Stimulated activated CD4-positive, alpha-beta T cell treated with anti-CD3 and anti-CD28 coated beads, Interleukin-1b, Interleukin-23, amount 100 ng/mL, for 4 hours (primary cell): ENCODE data around the gene GMCL2.

ENCODE experiments used
- DNase-seq, 2 donors: peaks; one replicate each; pipeline ENCODE4 v3.0.0-alpha.2; 2020; ENCODE audit warnings: low read depth in 2 of 2

Gene GMCL2

GRCh38 chr5:178222292-178222691 lies 35.1 kb upstream of the GMCL2 start:
- DNase-seq: no peak

DNA sequence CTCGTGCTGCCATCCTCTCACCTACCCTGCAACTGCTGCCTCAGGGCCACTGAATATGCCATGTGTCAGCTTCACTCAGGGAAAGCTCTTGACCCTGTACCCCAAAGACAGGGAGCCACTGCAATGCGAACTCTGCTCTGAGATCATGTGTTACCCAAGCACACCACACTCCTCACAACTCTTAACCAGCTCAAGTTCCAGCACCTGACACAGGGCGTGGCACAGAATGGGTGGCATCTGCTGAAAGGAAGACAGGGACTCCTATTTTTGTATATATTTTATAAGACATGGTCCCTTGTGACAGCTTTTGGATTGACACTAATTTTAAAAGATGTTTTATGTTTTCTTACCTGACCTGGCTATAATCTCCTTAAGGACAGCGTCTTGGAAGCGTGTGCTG lies 34.7 kb upstream of the GMCL2 start:
- DNase-seq: no peak

GRCh38 chr5:178221282-178221681 lies 34.1 kb upstream of the GMCL2 start:
- DNase-seq: no peak

DNA sequence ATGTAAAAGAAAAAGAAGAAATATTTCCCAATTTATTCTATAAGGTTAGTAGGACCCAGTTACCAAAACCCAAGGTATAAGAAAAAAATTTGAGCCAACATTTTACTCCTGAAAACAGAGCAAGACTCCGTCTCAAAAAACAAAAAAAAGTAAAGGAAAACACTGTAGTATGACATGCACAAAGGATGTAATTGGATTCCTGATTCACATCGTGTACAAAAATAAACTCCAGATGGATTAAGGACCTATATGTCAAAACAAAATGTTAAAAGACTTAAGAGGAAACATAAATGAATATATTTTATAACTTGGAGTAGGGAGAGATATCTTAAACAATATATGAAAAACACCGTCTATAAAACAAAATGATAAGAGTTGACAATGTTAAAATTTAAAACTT lies 31.7 kb upstream of the GMCL2 start:
- DNase-seq: no peak

- DNase-seq: no peak
These were observed 31.1 kb upstream of the GMCL2 start for GRCh38 chr5:178218237-178218776.

- no peak for DNase-seq
These were observed 29.6 kb upstream of the GMCL2 start for GRCh38 chr5:178216779-178217178.

- no peak for DNase-seq
These were observed 28.9 kb upstream of the GMCL2 start for GRCh38 chr5:178216088-178216534.

DNA sequence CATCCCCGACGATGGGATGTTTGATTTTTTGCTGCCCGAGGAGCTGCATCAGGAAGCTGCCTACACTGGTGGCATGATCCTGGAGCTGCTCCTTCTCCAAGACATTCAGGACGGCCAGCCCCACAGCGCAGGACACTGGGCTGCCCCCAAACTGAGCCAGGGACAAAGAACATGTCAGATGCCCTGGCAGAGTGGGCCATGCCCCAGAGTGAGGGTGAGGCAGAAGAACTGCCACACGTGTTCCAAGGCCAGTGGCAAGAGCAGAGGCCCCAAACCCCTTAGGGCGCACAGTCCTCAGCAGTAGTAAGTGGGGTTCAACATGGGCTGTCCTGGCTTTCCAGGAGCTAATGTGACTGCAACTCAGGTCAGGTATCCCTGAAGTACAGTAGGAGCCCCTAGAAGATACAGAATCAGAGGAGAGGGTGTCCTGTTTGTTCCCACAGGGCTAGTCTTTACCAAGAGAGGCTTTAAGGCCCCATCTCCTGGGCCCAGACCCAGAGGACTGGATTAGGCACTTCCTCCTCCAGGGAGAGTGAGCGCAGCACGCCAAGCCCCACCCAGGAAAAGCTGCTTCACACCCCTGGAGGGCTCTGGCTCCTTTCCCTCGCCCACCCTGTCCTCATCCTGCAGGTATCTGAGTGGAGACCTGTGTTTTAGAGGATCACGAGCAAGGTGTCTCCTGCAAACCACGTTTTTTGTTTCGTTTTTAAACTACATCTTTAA lies 28.3 kb upstream of the GMCL2 start:
- DNase-seq: no peak

DNA sequence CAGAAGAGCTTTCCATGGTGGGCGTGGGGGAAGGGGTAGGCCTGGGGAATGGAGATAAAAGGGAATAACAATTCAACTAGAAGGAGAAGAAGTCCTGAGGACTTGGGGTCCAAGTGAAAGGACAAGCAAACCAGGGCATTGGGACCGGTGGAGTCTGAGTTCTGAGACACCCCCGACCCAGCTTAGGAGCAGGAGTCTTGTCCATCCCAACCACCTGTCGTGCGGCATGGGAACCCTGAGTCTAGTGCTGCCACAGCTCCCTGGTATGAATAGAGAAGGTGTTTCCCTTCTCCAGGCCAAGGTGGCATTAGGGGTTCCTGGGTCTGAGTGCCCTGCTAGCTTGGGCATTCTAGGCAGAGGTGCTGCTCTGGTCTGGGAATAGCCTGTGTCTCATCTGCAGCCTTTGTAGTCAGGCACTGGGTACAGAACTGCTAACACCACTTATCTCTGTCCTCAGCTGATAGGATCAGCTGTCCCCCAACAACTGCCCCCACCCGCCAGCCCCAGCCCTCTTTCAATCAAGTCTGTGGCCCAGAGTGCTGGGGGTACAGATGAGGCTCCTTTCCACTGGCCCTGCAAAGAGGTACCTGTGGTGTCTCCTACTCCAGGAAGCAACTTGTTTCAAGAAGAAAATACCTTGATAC lies 27.1 kb upstream of the GMCL2 start:
- DNase-seq: no peak

- DNase-seq: no peak
These were observed 26.6 kb upstream of the GMCL2 start for GRCh38 chr5:178213748-178214151.

DNA sequence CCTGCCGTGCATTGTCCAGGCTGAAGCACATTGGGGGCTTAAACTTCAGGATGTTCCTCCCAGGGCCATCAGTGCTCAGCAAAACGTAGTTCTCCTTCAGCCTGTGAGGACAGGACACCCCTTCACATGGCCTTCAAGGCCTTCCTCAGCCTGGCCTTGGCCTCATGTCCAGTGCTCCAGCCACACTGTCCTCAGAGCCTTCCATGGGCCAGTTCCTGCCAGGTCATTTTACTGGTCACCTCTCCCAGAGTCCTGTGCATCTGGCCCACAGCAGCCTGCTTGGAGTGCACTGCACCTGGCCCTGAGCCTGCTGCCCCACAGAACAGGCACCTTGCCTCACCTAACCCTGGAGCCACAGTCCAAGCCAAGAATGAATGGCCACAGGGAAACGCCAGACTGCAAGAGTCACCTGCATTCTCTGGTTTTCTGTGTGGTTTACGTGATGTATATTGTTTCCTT lies 25.9 kb upstream of the GMCL2 start:
- no peak for DNase-seq

- DNase-seq: no peak
These were observed 25.3 kb upstream of the GMCL2 start for GRCh38 chr5:178212241-178213002.

GRCh38 chr5:178211095-178212048 lies 24.2 kb upstream of the GMCL2 start:
- DNase-seq: no peak

GRCh38 chr5:178210686-178211085 lies 23.5 kb upstream of the GMCL2 start:
- DNase-seq: no peak

GRCh38 chr5:178210073-178210535 lies 22.9 kb upstream of the GMCL2 start:
- no peak for DNase-seq

DNA sequence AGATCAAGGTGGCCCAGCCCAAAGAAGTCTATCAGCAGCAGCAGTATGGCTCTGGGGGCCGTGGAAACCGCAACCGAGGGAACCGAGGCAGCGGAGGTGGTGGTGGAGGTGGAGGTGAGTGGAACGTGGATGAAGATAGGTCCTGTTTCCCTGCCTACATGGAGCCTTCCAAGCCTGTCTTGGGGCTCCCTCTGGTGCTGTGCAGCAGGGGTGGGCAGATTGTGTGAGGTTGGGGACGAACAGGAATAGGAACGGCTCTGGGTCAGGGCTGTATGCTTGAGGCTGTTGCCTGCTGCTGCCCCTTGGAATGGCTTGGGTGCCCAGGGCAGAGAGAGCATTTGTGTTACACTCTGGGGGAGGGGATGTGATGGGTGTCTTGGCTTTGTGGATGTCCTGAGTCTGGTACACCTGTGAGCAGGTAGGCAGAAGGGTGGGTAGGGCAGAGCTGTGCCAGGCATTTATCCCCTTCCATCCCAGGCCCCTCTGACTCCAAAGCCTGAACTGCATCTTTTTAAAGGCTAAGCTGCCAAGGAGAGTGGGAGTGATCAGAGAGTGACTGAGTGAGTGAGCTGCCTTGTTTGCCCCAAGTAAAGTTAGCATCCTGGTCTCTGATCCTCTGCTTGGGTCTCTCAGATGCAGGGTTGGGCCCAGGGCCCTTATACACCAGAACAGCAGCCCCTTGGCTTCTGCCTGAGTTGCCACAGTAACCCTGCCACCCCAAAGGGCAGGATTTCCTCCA lies 22.3 kb upstream of the GMCL2 start:
- DNase-seq: no peak

DNA sequence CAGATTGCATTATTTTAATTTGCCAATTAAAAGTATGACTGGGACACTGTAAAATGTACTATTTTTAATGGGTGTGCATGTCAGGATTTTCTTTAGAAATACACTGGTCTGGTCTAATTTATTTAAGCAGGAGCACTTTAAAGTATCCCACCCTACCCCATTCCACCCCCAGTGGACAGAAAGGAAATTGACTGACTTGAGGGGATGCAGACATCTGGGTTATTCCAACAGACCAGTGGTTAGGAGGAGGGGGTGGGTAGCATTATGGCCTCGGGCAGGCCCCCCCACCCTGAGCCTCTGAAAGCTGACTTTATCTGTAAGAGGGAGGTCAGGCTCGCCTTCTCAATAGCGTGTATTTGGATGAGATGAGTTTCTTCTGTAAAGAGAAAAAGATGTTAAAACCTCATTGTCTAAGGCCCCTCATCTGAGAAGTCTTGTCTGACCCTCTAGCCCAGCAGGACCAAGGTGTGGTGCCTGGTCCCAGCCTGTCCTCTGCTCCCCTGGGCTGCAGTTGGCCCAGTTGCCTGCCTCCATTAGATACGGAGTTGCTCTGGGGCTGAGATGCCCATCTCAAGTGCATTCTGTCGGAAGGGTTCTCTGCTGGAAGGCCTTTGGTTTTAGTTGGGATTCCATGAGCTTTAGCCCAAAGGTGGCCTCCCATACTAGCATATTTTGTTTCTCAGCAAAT lies 21.5 kb upstream of the GMCL2 start:
- no peak for DNase-seq

DNA sequence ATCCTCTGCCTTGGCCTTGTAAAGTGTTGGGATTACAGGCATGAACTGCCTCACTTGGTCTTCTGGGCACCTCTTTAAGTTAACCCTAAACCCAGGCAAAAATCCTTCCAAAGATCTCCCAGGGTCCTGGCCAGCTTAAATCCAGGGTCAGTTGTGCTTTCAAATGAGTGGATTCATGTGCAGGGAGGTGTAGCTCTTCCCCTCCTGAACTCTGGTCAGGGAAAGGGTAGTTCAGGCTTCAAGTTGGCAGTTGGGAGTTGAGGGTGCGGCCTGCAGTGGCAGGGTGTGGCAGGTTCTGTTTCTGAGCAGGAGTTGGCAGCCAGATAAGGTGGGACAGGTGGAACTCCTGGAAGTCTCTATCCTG lies 20.7 kb upstream of the GMCL2 start:
- no peak for DNase-seq

- no peak for DNase-seq
These were observed 20.2 kb upstream of the GMCL2 start for GRCh38 chr5:178207183-178207916.
